ENCODE results near the gene FOXR1.

GRCh38 chr11:118996926-118997626, 25.5 kb downstream of the FOXR1 start:
- TF ChIP-seq CTCF (IDR thresholded peaks at IDR 0.05) (no peak), CBFB (CRISPR knock-in tag; IDR thresholded peaks at IDR 0.05; ENCODE audit: low read depth) (no peak), GRHL2 (CRISPR knock-in tag; IDR thresholded peaks at IDR 0.05; ENCODE audit: insufficient replicate concordance, severe bottlenecking) (no peak)

All from WTC11 (cell line).